Upper lobe of left lung (tissue), 6 donors: ENCODE results near the gene EFNA3. TPM values are rescaled to one million over a fixed set of nuclear protein-coding genes. Genes with fewer than 3 reads are reported as not detected.

Experiments used
- ATAC-seq, 2 donors: fragments of 200-7000 bp; cut with Tn5 transposase; one replicate each; pipeline ENCODE4 v1.9.1; 2022; ENCODE audit warnings: mild to moderate bottlenecking in 2 of 2, moderate library complexity in 2 of 2; ENCODE audit not compliant: low FRiP score in 2 of 2
- DNase-seq, 2 donors: peaks; one replicate each; pipeline ENCODE4 v3.0.0-alpha.2; 2019 to 2020
- H3K27ac ChIP-seq, 4 donors: fragments of 200-600 bp; sonication (generic); one replicate each; pipeline ENCODE4 v1.5.1; 2016 to 2019
- H3K27me3 ChIP-seq, 4 donors: fragments of 200-600 bp; sonication (generic); one replicate each; pipeline ENCODE4 v1.5.1; 2017 to 2019
- H3K36me3 ChIP-seq, 4 donors: fragments of 200-600 bp; sonication (generic); one replicate each; pipeline ENCODE4 v1.5.1; 2016 to 2019
- H3K4me1 ChIP-seq, 4 donors: fragments of 200-600 bp; sonication (generic); one replicate each; pipeline ENCODE4 v1.5.1; 2018 to 2019
- H3K4me3 ChIP-seq, 4 donors: fragments of 200-600 bp; sonication (generic); one replicate each; pipeline ENCODE4 v1.5.1; 2017 to 2019; ENCODE audit warnings: mild to moderate bottlenecking in 2 of 4, moderate library complexity in 1 of 4
- H3K9me3 ChIP-seq, 4 donors: fragments of 200-600 bp; sonication (generic); one replicate each; pipeline ENCODE4 v1.5.1; 2018 to 2019
- EP300 ChIP-seq, 4 donors: sonication (generic); formaldehyde crosslinking; IDR thresholded peaks; one replicate each; pipeline ENCODE4 v1.5.1; 2017; ENCODE audit warnings: antibody characterized with exemption in 4 of 4, control low read depth in 2 of 4
- POLR2A ChIP-seq, 4 donors: fragments of 450-650 bp; IDR thresholded peaks; one replicate each; pipeline ENCODE4 v1.5.1; 2016 to 2017; ENCODE audit warnings: antibody characterized with exemption in 4 of 4, mild to moderate bottlenecking in 2 of 4
- POLR2AphosphoS5 ChIP-seq, 2 donors: sonication (generic); formaldehyde crosslinking; IDR thresholded peaks; one replicate each; pipeline ENCODE4 v1.5.1; 2017; ENCODE audit warnings: antibody characterized with exemption in 2 of 2
- WGBS, 2 donors: methylation state at CpG; one replicate each; pipeline ENCODE4 v1.1.5; 2017 to 2018; 5-methylcytosine and 5-hydroxymethylcytosine counted together
- total RNA-seq, 6 donors: library from RNA; depleted of rRNA in 4 of 6; stranded (reverse); fragments of >200 nt in 4 of 6; gene quantifications; one replicate each; pipeline versions ENCODE4 v1.1.0 to v1.2.1, GENCODE V29; 2016 to 2021
- TF ChIP-seq, protein P1 (sequence below), 6 experiments: fragments of 450-650 bp in 4 of 6; fragments of 200-600 bp in 2 of 6; sonication (generic) in 2 of 6; IDR thresholded peaks; one replicate each; pipeline ENCODE4 v1.5.1; 2016 to 2019; ENCODE audit warnings: antibody characterized with exemption in 6 of 6
- donor health status: DM: no; HTN: no; CAD: no; lungs with moderate emphysema.
- donor health status: DM: no; HTN: yes; CAD: no; lungs with severe emphysema.

The EFNA3 gene
- total RNA-seq, 6 donors from 2014 or later: 0.33 to 2.1 (median 1.4) TPM

DNA sequence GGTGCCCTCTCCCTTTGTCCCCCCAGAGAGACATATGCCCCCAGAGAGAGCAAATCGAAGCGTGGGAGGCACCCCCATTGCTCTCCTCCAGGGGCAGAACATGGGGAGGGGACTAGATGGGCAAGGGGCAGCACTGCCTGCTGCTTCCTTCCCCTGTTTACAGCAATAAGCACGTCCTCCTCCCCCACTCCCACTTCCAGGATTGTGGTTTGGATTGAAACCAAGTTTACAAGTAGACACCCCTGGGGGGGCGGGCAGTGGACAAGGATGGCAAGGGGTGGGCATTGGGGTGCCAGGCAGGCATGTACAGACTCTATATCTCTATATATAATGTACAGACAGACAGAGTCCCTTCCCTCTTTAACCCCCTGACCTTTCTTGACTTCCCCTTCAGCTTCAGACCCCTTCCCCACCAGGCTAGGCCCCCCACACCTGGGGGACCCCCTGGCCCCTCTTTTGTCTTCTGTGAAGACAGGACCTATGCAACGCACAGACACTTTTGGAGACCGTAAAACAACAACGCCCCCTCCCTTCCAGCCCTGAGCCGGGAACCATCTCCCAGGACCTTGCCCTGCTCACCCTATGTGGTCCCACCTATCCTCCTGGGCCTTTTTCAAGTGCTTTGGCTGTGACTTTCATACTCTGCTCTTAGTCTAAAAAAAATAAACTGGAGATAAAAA lies 8.4 kb downstream of the EFNA3 start:
- H3K4me1 ChIP-seq: peaks cover 28 to 47% (median 34%) of the 10 kb centered on the region in 4 donors
- H3K4me3 ChIP-seq: no peak overlapping the region
- no peak for ATAC-seq
- H3K9me3 ChIP-seq: no peaks in the 10 kb centered on the region
- TF ChIP-seq EP300 (IDR thresholded peaks at IDR 0.05) (no peak), POLR2A (IDR thresholded peaks at IDR 0.05) (no peak), POLR2AphosphoS5 (IDR thresholded peaks at IDR 0.05) (no peak)
- TF ChIP-seq, protein P1, sequence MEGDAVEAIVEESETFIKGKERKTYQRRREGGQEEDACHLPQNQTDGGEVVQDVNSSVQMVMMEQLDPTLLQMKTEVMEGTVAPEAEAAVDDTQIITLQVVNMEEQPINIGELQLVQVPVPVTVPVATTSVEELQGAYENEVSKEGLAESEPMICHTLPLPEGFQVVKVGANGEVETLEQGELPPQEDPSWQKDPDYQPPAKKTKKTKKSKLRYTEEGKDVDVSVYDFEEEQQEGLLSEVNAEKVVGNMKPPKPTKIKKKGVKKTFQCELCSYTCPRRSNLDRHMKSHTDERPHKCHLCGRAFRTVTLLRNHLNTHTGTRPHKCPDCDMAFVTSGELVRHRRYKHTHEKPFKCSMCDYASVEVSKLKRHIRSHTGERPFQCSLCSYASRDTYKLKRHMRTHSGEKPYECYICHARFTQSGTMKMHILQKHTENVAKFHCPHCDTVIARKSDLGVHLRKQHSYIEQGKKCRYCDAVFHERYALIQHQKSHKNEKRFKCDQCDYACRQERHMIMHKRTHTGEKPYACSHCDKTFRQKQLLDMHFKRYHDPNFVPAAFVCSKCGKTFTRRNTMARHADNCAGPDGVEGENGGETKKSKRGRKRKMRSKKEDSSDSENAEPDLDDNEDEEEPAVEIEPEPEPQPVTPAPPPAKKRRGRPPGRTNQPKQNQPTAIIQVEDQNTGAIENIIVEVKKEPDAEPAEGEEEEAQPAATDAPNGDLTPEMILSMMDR (IDR thresholded peaks at IDR 0.05): no peak
- no peak overlapping the region for H3K27ac ChIP-seq
- WGBS, 2 donors: 58 to 63% methylated on average over 8 of the region's 8 CpGs
- H3K36me3 ChIP-seq: no peaks in the 10 kb centered on the region
- no peak for DNase-seq
- peaks cover 4 to 24% (median 18%) of the 10 kb centered on the region in 4 donors for H3K27me3 ChIP-seq

DNA sequence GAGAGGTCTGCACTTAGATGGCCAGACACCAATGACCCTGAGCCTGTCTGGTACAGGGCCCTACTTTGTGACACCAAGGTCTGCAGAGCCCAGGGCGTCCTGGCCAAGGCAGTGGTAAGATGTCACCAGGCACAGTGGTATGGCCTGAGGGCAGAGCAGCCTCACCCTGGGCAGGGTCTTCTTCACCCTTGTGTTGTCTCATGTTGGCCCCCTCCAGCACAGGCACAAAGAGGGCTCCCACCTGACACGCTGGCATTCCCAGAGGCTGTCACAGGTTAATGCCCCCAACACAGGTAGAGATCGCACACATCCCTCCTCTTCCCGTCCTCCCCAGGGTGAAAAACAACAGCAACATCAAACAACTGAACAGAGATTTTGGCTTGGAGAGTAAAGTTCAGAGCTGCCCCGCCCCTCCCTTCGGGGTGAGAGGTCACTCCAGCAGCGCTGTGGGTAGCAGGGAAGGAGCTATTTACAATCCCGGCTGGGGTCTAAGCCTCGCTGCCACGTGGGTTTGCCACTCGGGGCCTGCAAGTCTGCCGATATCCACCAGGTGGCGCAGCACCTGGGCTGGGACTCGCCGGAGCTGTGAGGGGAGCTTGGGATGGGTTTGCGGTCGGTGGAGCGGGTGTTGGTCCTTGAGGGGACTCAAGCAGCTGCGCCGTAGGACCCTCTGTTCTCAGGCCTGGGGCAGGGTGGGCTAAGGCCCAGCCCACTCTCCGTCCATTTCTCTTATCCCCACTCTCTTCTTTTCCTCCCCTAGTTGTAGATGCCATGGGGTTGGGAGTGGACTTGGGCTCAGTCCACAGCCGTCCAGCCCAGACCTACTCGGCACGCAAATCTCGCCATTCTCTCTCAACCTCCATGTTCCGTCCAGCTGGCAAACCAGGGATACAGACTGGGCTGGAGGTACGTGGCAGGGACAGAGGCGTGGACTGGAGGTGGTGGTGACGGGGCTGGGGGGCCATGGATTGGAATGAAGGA lies 12.7 kb downstream of the EFNA3 start:
- Histone ChIP-seq H3K9me3 (no peaks in the 10 kb centered on the region), H3K4me1 (peaks cover 13 to 25% (median 18%) of the 10 kb centered on the region in 4 donors), H3K27ac (no peak overlapping the region), H3K36me3 (no peaks in the 10 kb centered on the region), H3K27me3 (no peaks in the 10 kb centered on the region), H3K4me3 (no peak overlapping the region)
- peak; percentile 81 to 92 for DNase-seq
- ATAC-seq: peak; percentile 76 to 89
- WGBS, 2 donors: 24 to 25% methylated on average over 24 to 28 of the region's 29 CpGs
- no peak for TF ChIP-seq POLR2A (IDR thresholded peaks at IDR 0.05)
- TF ChIP-seq, protein P1 (IDR thresholded peaks at IDR 0.05): peak; percentile 96 to 99 (median 98)

DNA sequence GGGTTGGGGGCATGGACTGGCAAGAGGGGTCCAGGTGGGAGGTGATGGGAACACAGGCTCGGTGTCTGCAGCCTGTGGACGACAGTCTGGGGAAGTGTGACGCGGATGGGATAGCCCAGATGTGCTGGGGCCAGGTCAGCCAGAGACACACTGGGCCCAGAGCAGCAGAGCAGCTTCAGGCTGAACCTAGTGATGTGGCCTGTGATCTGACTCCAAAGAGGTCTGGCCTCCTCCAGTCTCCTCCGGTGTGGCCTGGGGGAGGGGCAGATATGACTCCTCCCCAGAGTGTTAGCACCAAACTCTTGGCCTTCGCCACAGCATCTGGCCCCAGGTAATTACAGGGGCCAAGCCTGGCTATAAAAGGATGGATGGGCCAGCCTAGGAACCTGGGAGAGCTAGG lies 13.5 kb downstream of the EFNA3 start:
- ATAC-seq (no peak), DNase-seq (no peak)
- Histone ChIP-seq H3K27ac (no peak overlapping the region), H3K4me1 (peaks cover 13 to 21% (median 17%) of the 10 kb centered on the region in 4 donors), H3K9me3 (no peaks in the 10 kb centered on the region), H3K4me3 (no peak overlapping the region), H3K27me3 (no peaks in the 10 kb centered on the region), H3K36me3 (no peaks in the 10 kb centered on the region)
- TF ChIP-seq POLR2A (IDR thresholded peaks at IDR 0.05) (no peak), POLR2AphosphoS5 (IDR thresholded peaks at IDR 0.05) (no peak), EP300 (IDR thresholded peaks at IDR 0.05) (no peak)
- TF ChIP-seq, protein P1 (IDR thresholded peaks at IDR 0.05): no peak
- WGBS, 2 donors: 77 to 95% methylated on average over 4 to 6 of the region's 6 CpGs

DNA sequence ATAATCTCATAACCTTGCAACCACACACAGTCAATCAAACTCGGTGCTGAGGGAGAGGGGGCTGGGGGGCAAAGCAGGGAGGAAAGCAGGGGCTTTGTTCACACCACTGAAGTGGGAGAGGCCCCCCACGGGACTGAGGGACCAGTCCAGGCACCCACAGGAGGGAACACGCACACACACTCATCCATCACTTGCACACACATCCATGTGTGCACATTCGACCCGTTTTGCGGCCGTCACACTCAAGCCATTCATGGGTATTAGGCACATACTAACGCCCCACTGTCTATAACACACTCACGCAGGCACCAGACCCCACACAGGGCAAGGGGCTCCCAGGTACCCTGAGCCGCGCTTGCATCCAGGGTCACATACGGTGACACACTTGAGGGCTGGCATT lies 14.0 kb downstream of the EFNA3 start:
- TF ChIP-seq EP300 (IDR thresholded peaks at IDR 0.05): no peak
- H3K4me3 ChIP-seq: no peak overlapping the region
- 85 to 86% methylated on average over 10 to 12 of the region's 12 CpGs for WGBS, 2 donors

DNA sequence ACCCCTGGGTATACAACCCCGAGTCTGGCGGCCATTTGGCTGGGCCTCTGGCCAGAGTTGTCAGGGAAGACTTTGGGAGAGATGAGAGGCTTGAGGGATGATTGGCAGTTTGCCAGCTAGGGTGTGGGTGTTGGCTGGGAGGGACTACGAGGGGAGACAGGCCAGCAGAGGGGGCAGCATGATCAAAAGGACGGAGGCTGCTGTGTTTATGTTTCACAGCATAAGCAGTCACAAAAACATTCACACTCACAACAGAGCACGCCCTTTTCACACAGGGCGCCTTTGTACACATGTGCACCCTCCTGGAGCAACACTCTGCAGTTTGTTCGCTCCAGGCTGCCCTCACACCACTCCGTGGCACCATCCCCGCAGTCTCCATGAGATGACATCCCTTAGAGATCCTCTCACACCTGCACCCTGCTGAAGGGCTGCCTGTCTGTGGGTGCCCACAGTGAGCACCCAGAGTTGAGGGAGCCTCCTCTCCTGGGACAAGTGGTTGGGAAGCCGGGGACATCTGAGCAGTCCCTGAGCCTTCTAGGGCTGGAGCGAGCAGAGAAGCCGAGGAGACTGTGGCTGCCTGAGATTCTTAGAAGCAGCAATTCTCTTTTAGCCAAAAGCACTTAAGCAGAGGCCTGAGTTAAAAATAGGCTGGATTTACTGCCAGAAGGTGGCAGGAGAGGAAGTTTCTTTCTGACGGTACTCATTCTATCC lies 15.4 kb downstream of the EFNA3 start:
- ATAC-seq (peak; percentile 43 to 47), DNase-seq (peak in 1 of 2 donors; percentile 42)
- H3K27me3 ChIP-seq: no peaks in the 10 kb centered on the region
- H3K9me3 ChIP-seq: no peaks in the 10 kb centered on the region
- no peaks in the 10 kb centered on the region for H3K36me3 ChIP-seq
- 10 to 11% methylated on average over 12 to 13 of the region's 13 CpGs for WGBS, 2 donors
- H3K4me1 ChIP-seq: peaks cover 13 to 21% (median 17%) of the 10 kb centered on the region in 4 donors
- H3K27ac ChIP-seq: peak overlapping the region; percentile 6 to 77 (median 72)
- TF ChIP-seq POLR2AphosphoS5 (IDR thresholded peaks at IDR 0.05) (no peak), POLR2A (IDR thresholded peaks at IDR 0.05) (no peak), EP300 (IDR thresholded peaks at IDR 0.05) (no peak)
- TF ChIP-seq, protein P1 (IDR thresholded peaks at IDR 0.05): peak in 4 of 6 experiments; percentile 3 to 48 (median 38)
- peak overlapping the region in 1 of 4 donors; percentile 12 for H3K4me3 ChIP-seq

More for the DNA sequence above, 14.0 kb downstream of the EFNA3 start:
- no peak overlapping the region for H3K27ac ChIP-seq
- no peaks in the 10 kb centered on the region for H3K9me3 ChIP-seq
- no peak for DNase-seq
- H3K4me1 ChIP-seq: peaks cover 13 to 21% (median 17%) of the 10 kb centered on the region in 4 donors
- H3K27me3 ChIP-seq: no peaks in the 10 kb centered on the region
- no peak for ATAC-seq
- no peaks in the 10 kb centered on the region for H3K36me3 ChIP-seq
